Smooth muscle cell (in vitro differentiated cells): ENCODE measurements around the gene RMRP. TPM values are rescaled to one million over a fixed set of nuclear protein-coding genes. Genes with fewer than 3 reads are reported as not detected.
A peak's percentile ranks its signal among the peaks of the same experiment; 100 is the strongest.

Experiments
- DNase-seq: peaks from one replicate; lab custom pipeline; 2025; ENCODE audit not compliant: unreplicated experiment; lab: John Stamatoyannopoulos, UW
- H2AFZ ChIP-seq: fragments of 200-600 bp; sonication (generic); 2 replicates; pipeline ENCODE4 v1.6.0; 2016; ENCODE audit warnings: antibody characterized with exemption, low read depth, mild to moderate bottlenecking
- H3F3A ChIP-seq: fragments of 200-600 bp; sonication (generic); 2 replicates; pipeline ENCODE4 v1.6.0; 2017; ENCODE audit warnings: antibody characterized with exemption, low read depth
- H3K27ac ChIP-seq: fragments of 200-600 bp; sonication (generic); 2 replicates; pipeline ENCODE4 v1.5.1; 2016; ENCODE audit warnings: low read depth, mild to moderate bottlenecking
- H3K27me3 ChIP-seq: fragments of 200-600 bp; sonication (generic); 2 replicates; pipeline ENCODE4 v1.6.1; 2016; ENCODE audit warnings: low read depth, mild to moderate bottlenecking
- H3K36me3 ChIP-seq: fragments of 200-600 bp; sonication (generic); 2 replicates; pipeline ENCODE4 v1.5.1; 2016; ENCODE audit warnings: low read depth
- H3K4me1 ChIP-seq: fragments of 200-600 bp; sonication (generic); 2 replicates; pipeline ENCODE4 v1.5.1; 2016; ENCODE audit warnings: low read depth
- H3K4me2 ChIP-seq: fragments of 200-600 bp; sonication (generic); 2 replicates; pipeline ENCODE4 v1.6.0; 2016; ENCODE audit warnings: mild to moderate bottlenecking
- H3K4me3 ChIP-seq: fragments of 200-600 bp; sonication (generic); 2 replicates; pipeline ENCODE4 v1.5.1; 2016; ENCODE audit warnings: mild to moderate bottlenecking
- H3K79me2 ChIP-seq: fragments of 200-600 bp; sonication (generic); 2 replicates; pipeline ENCODE4 v1.6.0; 2016; ENCODE audit warnings: low read depth, mild to moderate bottlenecking
- H3K9ac ChIP-seq: fragments of 200-600 bp; sonication (generic); 2 replicates; pipeline ENCODE4 v1.6.0; 2016; ENCODE audit warnings: low read depth
- H3K9me3 ChIP-seq: fragments of 200-600 bp; sonication (generic); replicated peaks from 2 replicates; pipeline ENCODE4 v1.5.1; 2016; ENCODE audit warnings: low read depth
- H4K20me1 ChIP-seq: fragments of 200-600 bp; sonication (generic); 2 replicates; pipeline ENCODE4 v1.6.0; 2016; ENCODE audit warnings: low read depth
- WGBS: methylation state at CpG from one replicate; pipeline ENCODE4 v1.1.7; 2016; ENCODE audit warnings: low lambda C conversion rate; 5-methylcytosine and 5-hydroxymethylcytosine counted together
- polyA plus RNA-seq: library from polyadenylated mRNA; unstranded; fragments of >200 nt; fragmentation: Nextera tagmentation; extraction: Ambion mirVana; gene quantifications from 2 replicates; pipeline ENCODE4 v1.2.1, GENCODE V29; 2016
- total RNA-seq: library from RNA; depleted of rRNA; stranded (reverse); fragments of >200 nt; gene quantifications from 2 replicates; pipeline ENCODE4 v1.2.3, GENCODE V29; 2014
- TF ChIP-seq, protein P1 (sequence below): fragments of 200-600 bp; sonication (generic); IDR thresholded peaks from 2 replicates; pipeline ENCODE4 v1.5.1; 2017; ENCODE audit warnings: borderline replicate concordance, mild to moderate bottlenecking, antibody characterized with exemption; ENCODE audit not compliant: insufficient read depth, poor library complexity, severe bottlenecking

The RMRP gene
- total and polyA plus RNA-seq, 2 experiments from 2014 or later, result 10,156 TPM; not detected in 1

GRCh38 chr9:35689542-35690293 lies 31.9 kb upstream of the RMRP start, which contains the start of gene TPM2:
TPM2 (minus strand) TSS chr9:35689925; CDS start chr9:35689817, 108 bp downstream.
- WGBS, result under 1% methylated on average over 41 of the region's 61 CpGs
- H3K79me2 ChIP-seq, result peaks cover 35% of the 10 kb centered on the region
- H3K27me3 ChIP-seq, result no peaks in the 10 kb centered on the region
- H3K36me3 ChIP-seq, result no peaks in the 10 kb centered on the region
- H3K27ac ChIP-seq, result peak within 1 kb of the TSS; percentile 95
- H3F3A ChIP-seq, result peaks cover 56% of the 10 kb centered on the region
- peaks cover 18% of the 10 kb centered on the region for H3K4me1 ChIP-seq
- H2AFZ ChIP-seq, result no peak within 1 kb of the TSS
- peak within 1 kb of the TSS; percentile 70 for H3K4me3 ChIP-seq
- peak within 1 kb of the TSS; percentile 90 for H3K9ac ChIP-seq
- no peaks in the 10 kb centered on the region for H3K9me3 ChIP-seq
- TF ChIP-seq, protein P1, sequence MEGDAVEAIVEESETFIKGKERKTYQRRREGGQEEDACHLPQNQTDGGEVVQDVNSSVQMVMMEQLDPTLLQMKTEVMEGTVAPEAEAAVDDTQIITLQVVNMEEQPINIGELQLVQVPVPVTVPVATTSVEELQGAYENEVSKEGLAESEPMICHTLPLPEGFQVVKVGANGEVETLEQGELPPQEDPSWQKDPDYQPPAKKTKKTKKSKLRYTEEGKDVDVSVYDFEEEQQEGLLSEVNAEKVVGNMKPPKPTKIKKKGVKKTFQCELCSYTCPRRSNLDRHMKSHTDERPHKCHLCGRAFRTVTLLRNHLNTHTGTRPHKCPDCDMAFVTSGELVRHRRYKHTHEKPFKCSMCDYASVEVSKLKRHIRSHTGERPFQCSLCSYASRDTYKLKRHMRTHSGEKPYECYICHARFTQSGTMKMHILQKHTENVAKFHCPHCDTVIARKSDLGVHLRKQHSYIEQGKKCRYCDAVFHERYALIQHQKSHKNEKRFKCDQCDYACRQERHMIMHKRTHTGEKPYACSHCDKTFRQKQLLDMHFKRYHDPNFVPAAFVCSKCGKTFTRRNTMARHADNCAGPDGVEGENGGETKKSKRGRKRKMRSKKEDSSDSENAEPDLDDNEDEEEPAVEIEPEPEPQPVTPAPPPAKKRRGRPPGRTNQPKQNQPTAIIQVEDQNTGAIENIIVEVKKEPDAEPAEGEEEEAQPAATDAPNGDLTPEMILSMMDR, result no peak
- H3K4me2 ChIP-seq, result peak within 1 kb of the TSS; percentile 95
- peaks cover 50% of the 10 kb centered on the region for H4K20me1 ChIP-seq
- DNase-seq, result peak; percentile 69

GRCh38 chr9:35688558-35689541 lies 31.0 kb upstream of the RMRP start:
- WGBS, result 9% methylated on average over 12 of the region's 12 CpGs
- Histone ChIP-seq H3K4me3 (peak overlapping the region; percentile 70), H3K36me3 (no peaks in the 10 kb centered on the region), H2AFZ (no peak overlapping the region), H3K27me3 (no peaks in the 10 kb centered on the region), H4K20me1 (peaks cover 58% of the 10 kb centered on the region), H3K4me1 (peaks cover 18% of the 10 kb centered on the region), H3F3A (peaks cover 58% of the 10 kb centered on the region), H3K9me3 (no peaks in the 10 kb centered on the region), H3K79me2 (peaks cover 35% of the 10 kb centered on the region), H3K4me2 (peak overlapping the region; percentile 95), H3K9ac (peak overlapping the region; percentile 90), H3K27ac (peak overlapping the region; percentile 95)
- TF ChIP-seq, protein P1, result no peak
- DNase-seq, result no peak

- peaks cover 66% of the 10 kb centered on the region for H3F3A ChIP-seq
- H3K4me2 ChIP-seq, result peak overlapping the region; percentile 95
- peak overlapping the region; percentile 19 for H3K9ac ChIP-seq
- no peaks in the 10 kb centered on the region for H3K27me3 ChIP-seq
- peak overlapping the region; percentile 70 for H3K4me3 ChIP-seq
- peaks cover 18% of the 10 kb centered on the region for H3K4me1 ChIP-seq
- H3K27ac ChIP-seq, result peak overlapping the region; percentile 95
- H2AFZ ChIP-seq, result no peak overlapping the region
- 78% methylated on average over 2 of the region's 2 CpGs for WGBS
- H3K9me3 ChIP-seq, result no peaks in the 10 kb centered on the region
- H3K36me3 ChIP-seq, result no peaks in the 10 kb centered on the region
- H3K79me2 ChIP-seq, result peaks cover 35% of the 10 kb centered on the region
- TF ChIP-seq, protein P1, result no peak
- no peak for DNase-seq
- H4K20me1 ChIP-seq, result peaks cover 66% of the 10 kb centered on the region
These were observed 30.2 kb upstream of the RMRP start for GRCh38 chr9:35687972-35688557.
